HG03432 (cell line): ENCODE results near the gene PPIG.
A peak's percentile ranks its signal among the peaks of the same experiment; 100 is the strongest.
"Not testable (repeated sequence)": the region's sequence is repeated elsewhere in the genome, so short reads cannot be mapped to it uniquely, and the experiment has no call there.

Experiments used
- ATAC-seq: cut with Tn5 transposase; IDR thresholded peaks from one replicate; pipeline ENCODE4 v1.9.1; 2021; ENCODE audit warnings: mild to moderate bottlenecking, moderate library complexity; ENCODE audit not compliant: unreplicated experiment

PPIG gene

GRCh38 chr2:169662744-169663143, 78.6 kb downstream of the PPIG start:
- no peak for ATAC-seq

- ATAC-seq: no peak
These were observed 79.1 kb downstream of the PPIG start for GRCh38 chr2:169663247-169663646.

- no peak for ATAC-seq
These were observed 80.4 kb downstream of the PPIG start for GRCh38 chr2:169664600-169664977.

GRCh38 chr2:169664978-169665930, 81.1 kb downstream of the PPIG start:
- no peak for ATAC-seq

- ATAC-seq: no peak
These were observed 83.4 kb downstream of the PPIG start for GRCh38 chr2:169667583-169667982.

GRCh38 chr2:169670215-169670651, 86.1 kb downstream of the PPIG start:
- ATAC-seq: peak; percentile 77

GRCh38 chr2:169670937-169671336, 86.8 kb downstream of the PPIG start:
- ATAC-seq: no peak

GRCh38 chr2:169672406-169672805, 88.3 kb downstream of the PPIG start:
- no peak for ATAC-seq

- ATAC-seq: no peak
These were observed 89.0 kb downstream of the PPIG start for GRCh38 chr2:169673106-169673505.

GRCh38 chr2:169673921-169674320, 89.8 kb downstream of the PPIG start:
- ATAC-seq: no peak

- no peak for ATAC-seq
These were observed 92.2 kb downstream of the PPIG start for GRCh38 chr2:169676357-169676756.

- no peak for ATAC-seq
These were observed 92.7 kb downstream of the PPIG start for GRCh38 chr2:169676850-169677249.

- ATAC-seq: no peak
These were observed 98.9 kb downstream of the PPIG start for GRCh38 chr2:169683054-169683424.

GRCh38 chr2:169683425-169684134, 99.4 kb downstream of the PPIG start:
- ATAC-seq: no peak

GRCh38 chr2:169684135-169684565, 100.0 kb downstream of the PPIG start:
- ATAC-seq: no peak

- not testable (repeated sequence) for ATAC-seq
These were observed 100.6 kb downstream of the PPIG start for GRCh38 chr2:169684712-169685111.

- ATAC-seq: not testable (repeated sequence)
These were observed 102.7 kb downstream of the PPIG start for GRCh38 chr2:169686825-169687224.

- not testable (repeated sequence) for ATAC-seq
These were observed 103.8 kb downstream of the PPIG start for GRCh38 chr2:169687943-169688342.

- no peak for ATAC-seq
These were observed 106.8 kb downstream of the PPIG start for GRCh38 chr2:169690958-169691357.
